HFFc6 (cell line): ENCODE data around the gene SELENOS. TPM values are rescaled to one million over a fixed set of nuclear protein-coding genes. Genes with fewer than 3 reads are reported as not detected.
A peak's percentile ranks its signal among the peaks of the same experiment; 100 is the strongest.

Experiments used
- DNase-seq: peaks from one replicate; pipeline ENCODE4 v3.0.0-alpha.2; 2018
- H3K27ac Mint-ChIP-seq: 2 replicates; pipeline ENCODE4 v1.8.0; 2020; ENCODE audit warnings: mild to moderate bottlenecking, mixed read lengths
- H3K27me3 Mint-ChIP-seq: 2 replicates; pipeline ENCODE4 v1.8.0; 2021; ENCODE audit warnings: mild to moderate bottlenecking, moderate library complexity, mixed read lengths; ENCODE audit not compliant: insufficient read depth
- H3K36me3 Mint-ChIP-seq: 2 replicates; pipeline ENCODE4 v1.8.0; 2021; ENCODE audit warnings: low read depth, mixed read lengths
- H3K4me1 Mint-ChIP-seq: 2 replicates; pipeline ENCODE4 v1.8.0; 2020; ENCODE audit warnings: low read depth, mixed read lengths
- H3K4me3 Mint-ChIP-seq: 2 replicates; pipeline ENCODE4 v1.8.0; 2020; ENCODE audit warnings: mild to moderate bottlenecking, moderate library complexity, mixed read lengths
- H3K9me3 Mint-ChIP-seq: 2 replicates; pipeline ENCODE4 v1.8.0; 2020; ENCODE audit warnings: mild to moderate bottlenecking, mixed read lengths
- CTCF ChIP-seq: fragments of 200-600 bp; sonication (generic); IDR thresholded peaks from 2 replicates; pipeline ENCODE4 v1.5.0; 2021; ENCODE audit warnings: antibody characterized with exemption, mild to moderate bottlenecking
- total RNA-seq, 6 experiments: library from RNA; stranded (reverse); fragmentation: NEBNext Ultra II Directional; extraction: Animal tissue kit (Norgen Biotek cat#: 25700); gene quantifications; 2 replicates in 1 of 6; 3 replicates in 5 of 6; pipeline ENCODE4 v1.2.3, GENCODE V29; 2021

Gene SELENOS
- total RNA-seq, 6 experiments from 2014 or later, result 73.1 to 83.1 (median 80.0) TPM

- TF ChIP-seq CTCF, result no peak
- H3K4me1 Mint-ChIP-seq, result peaks cover 20% of the 10 kb centered on the region
- H3K27ac Mint-ChIP-seq, result peak overlapping the region; percentile 79
- no peaks in the 10 kb centered on the region; the same call in 1 of the 2 replicates for H3K27me3 Mint-ChIP-seq
- no peak for DNase-seq
- H3K36me3 Mint-ChIP-seq, result peaks cover 47% of the 10 kb centered on the region
- H3K4me3 Mint-ChIP-seq, result peak overlapping the region; percentile 98
- no peaks in the 10 kb centered on the region for H3K9me3 Mint-ChIP-seq
Measured at GRCh38 chr15:101277943-101278564, 769 bp upstream of the SELENOS start.

GRCh38 chr15:101276501-101277037 lies 716 bp downstream of the SELENOS start:
- Mint-ChIP-seq H3K36me3 (peaks cover 50% of the 10 kb centered on the region), H3K9me3 (no peaks in the 10 kb centered on the region), H3K27me3 (no peaks in the 10 kb centered on the region; the same call in 1 of the 2 replicates), H3K4me1 (peaks cover 20% of the 10 kb centered on the region), H3K27ac (peak overlapping the region; percentile 96), H3K4me3 (peak overlapping the region; percentile 98)
- DNase-seq, result no peak
- peak; percentile 73 for TF ChIP-seq CTCF

GRCh38 chr15:101275018-101275417 lies 2.3 kb downstream of the SELENOS start:
- DNase-seq, result no peak
- no peak for TF ChIP-seq CTCF
- H3K4me3 Mint-ChIP-seq, result no peak overlapping the region
- H3K27ac Mint-ChIP-seq, result no peak overlapping the region
- H3K36me3 Mint-ChIP-seq, result peaks cover 55% of the 10 kb centered on the region
- peaks cover 20% of the 10 kb centered on the region for H3K4me1 Mint-ChIP-seq
- H3K27me3 Mint-ChIP-seq, result no peaks in the 10 kb centered on the region; the same call in 1 of the 2 replicates
- H3K9me3 Mint-ChIP-seq, result no peaks in the 10 kb centered on the region

- TF ChIP-seq CTCF, result no peak
- no peak for DNase-seq
- Mint-ChIP-seq H3K36me3 (peaks cover 68% of the 10 kb centered on the region), H3K27ac (no peak overlapping the region), H3K4me1 (peaks cover 30% of the 10 kb centered on the region), H3K9me3 (no peaks in the 10 kb centered on the region), H3K4me3 (no peak overlapping the region), H3K27me3 (no peaks in the 10 kb centered on the region; the same call in 1 of the 2 replicates)
Measured at GRCh38 chr15:101273534-101273933, 3.8 kb downstream of the SELENOS start.

- no peak for DNase-seq
- Mint-ChIP-seq H3K36me3 (peaks cover 68% of the 10 kb centered on the region), H3K27me3 (no peaks in the 10 kb centered on the region; the same call in 1 of the 2 replicates), H3K4me1 (peaks cover 32% of the 10 kb centered on the region), H3K9me3 (no peaks in the 10 kb centered on the region), H3K4me3 (no peak overlapping the region), H3K27ac (no peak overlapping the region)
- TF ChIP-seq CTCF, result no peak
Measured at GRCh38 chr15:101272584-101272983, 4.7 kb downstream of the SELENOS start.
